ENCODE results near the gene TOPORS.
"Not testable (repeated sequence)": the region's sequence is repeated elsewhere in the genome, so short reads cannot be mapped to it uniquely, and the experiment has no call there.

The TOPORS gene

DNA sequence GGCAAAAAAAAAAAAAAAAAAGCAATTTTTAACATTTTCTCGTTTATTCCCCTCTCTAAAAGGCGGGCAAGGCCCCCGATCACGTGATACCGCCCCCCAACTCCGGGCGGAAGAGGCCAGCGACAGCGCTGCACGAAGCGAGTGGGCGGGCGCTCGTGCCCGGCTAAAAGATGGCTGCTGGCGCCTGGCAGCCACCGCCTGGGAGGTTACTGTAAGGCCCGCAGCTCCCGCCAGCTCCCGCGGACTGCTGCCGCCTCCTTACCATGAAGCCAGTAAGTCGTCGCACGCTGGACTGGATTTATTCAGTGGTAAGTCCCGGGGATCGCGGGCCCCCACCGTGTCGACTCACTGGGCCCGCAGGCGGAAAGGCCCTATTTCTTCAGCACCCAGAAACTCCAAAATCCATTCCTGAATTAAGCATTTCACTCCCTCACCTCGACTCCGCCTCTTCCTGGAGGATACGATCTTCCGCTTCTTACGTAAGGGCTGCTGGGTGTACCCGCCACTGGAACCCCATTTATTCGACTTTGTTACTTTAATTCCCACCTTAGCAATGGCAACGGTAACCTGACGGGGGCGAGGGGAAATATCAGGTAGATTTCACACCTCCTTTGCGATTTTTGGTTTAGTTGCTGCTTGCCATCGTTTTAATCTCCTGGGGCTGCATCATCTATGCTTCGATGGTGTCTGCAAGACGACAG lies at the start of gene TOPORS, which contains the start of gene SMIM27:
Gene TOPORS (minus strand): TSS at position 415 of the 701 bp plus-strand sequence. CDS start 150 bp downstream, at position 265.
Gene SMIM27 (plus strand): TSS at position 156 of the 701 bp plus-strand sequence. CDS start 108 bp downstream, at position 264.
- DNase-seq (ENCODE audit: low spot score), result peak; percentile 97

DNA sequence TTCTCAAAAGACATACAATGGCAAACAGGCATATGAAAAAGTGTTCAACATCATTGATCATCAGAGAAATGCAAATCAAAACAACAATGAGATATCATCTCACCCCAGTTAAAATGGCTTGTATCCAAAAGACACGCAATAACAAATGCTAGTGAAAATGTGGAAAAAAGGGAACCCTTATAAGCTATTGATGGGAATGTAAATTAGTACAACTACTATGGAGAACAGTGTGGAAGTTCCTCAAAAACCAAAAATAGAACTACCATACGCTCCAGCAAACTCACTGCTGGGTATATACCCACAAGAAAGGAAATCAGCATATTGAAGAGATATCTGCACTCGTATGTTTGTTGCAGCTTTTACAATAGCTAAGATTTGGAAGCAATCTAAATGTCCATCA lies 46.6 kb upstream of the TOPORS start:
- DNase-seq (ENCODE audit: low spot score), result not testable (repeated sequence)

DNA sequence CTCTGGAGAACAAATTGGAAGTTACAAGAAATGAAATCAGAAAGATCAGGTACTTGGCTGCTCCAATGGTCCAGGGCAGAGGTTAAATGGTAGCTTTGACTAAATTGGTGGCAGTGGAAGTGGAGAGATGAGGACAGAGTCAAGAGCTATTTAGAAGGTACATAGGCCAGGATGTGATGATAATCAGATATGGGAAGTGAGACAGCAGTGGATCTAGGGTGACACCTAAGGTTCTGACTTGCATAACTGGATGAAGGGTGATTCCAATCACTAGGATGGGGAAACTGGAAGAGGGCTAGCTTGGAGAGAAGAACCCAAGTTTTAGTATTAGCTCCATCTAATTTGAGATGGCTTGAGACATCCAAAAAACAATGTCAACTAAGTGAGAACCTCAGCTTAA lies 44.5 kb upstream of the TOPORS start:
- DNase-seq (ENCODE audit: low spot score), result no peak

DNA sequence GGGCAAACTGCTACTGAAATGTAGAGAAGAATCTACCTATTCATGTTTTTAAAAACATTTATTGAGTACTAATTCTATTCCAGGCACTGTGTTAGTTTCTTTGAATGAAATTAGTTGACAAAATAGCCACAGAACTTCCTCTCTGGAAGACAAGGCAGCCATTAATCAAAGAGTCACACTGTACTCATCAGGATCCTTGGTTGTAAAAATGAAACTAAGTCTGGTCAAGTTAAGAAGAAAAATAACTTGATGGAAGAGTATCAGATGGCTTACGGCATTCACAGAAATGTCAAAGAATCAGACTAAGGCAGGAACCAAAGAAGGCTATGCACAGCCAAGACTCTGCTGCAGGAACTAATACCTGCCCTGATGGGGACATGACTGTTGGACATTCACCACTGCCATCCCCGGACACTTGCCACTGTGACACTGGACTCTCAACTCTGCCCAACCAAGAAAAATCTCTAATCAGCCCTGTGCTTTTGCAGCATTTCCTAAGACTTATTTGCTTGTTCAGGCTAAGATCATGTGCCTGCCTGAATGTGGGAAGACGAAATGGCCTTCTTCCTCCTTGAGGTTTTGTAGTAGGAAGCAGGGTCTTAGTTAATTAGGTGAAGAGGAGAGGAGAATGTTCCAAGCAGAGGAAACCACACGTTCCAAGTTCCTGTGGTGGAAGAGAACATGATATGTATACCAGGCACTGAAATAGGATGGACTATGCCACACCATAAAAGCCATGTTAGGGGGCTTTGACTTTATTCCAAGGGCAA lies 43.9 kb upstream of the TOPORS start:
- no peak for DNase-seq (ENCODE audit: low spot score)

DNA sequence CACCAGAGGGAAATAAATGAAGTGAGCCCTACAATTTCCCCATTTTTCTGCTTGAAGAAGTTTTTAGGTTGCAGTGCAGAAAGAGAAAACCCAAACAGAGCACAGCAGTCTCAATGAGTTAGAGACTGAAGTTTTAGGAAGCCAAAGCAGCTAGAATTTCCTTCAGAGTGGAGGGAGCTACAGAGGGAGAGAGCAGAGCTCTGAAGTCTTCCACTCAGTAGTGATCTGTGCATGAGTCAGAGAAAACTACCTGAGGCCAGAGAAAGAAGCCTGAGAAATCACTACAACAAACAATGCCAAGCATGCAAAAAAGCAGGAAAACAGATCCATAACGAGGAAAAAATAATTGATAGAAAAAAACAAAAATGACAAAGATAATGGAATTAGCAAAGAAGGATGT lies 38.5 kb upstream of the TOPORS start:
- DNase-seq (ENCODE audit: low spot score), result no peak

DNA sequence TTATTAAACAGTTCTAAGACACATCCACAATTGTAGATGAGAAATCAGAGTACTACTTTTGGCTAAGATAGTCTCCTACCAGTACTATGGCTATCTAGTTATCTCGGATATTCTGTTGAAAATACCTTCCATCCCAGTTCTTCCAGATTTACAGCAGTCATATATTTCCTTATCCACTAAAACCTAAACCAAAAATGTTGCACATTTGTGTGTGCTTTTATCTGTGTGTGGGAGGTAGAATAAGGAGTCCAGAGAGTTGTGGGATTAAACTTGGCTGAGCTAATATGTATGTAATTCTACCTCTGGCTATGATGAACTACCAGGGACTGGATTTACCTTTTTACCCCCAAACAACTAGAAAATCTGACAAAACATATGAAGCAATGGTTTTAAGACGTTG lies 38.1 kb upstream of the TOPORS start:
- DNase-seq (ENCODE audit: low spot score), result no peak

DNA sequence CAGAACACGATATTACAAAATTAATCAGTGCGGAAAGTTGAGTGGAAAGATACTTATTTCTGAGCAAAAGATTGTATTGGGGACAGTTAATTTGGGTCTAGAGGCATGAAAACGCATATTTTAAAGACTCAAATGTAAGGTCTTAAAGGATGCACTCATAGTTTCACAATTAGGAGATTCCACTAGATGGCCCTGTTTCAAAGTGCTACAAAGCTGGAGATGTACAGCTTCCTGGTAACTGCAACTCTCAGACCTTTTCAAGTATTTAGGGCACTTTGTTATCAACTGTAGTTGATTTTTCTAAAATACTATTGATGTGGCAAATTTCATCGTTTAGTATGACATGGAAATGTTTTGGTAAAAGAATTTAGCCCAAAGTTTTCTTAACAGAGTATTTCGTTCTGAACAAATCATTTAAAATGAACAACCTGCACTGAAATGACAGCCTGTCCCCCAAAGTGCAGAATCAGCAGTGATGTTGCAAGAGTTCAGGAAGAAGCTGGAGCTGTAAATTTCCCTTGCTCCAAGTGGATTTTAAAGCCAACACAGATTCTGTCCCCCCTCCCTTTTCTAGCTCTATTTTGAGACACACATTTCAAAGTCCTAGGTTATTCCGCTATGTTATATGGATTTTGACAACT lies 36.8 kb upstream of the TOPORS start:
- peak; percentile 75 for DNase-seq (ENCODE audit: low spot score)

DNA sequence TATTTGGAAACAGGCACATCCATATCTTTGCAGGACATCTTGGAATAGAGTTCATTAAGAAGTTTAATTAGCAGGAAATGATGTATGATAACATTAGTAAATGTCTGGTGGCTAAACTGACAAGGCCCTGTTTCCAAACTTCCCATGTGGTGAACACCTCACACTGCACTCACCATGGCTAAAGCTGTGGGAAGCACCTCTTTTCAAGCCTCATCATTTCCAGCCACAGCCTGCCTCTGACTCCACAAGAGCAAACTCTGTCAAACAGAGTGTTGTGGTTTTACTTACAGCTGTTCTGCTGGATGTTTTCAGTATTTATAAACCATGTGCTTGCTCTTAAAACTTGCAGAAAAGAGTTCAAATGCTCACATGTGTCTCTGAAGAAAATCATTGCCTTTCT lies 35.5 kb upstream of the TOPORS start:
- no peak for DNase-seq (ENCODE audit: low spot score)

DNA sequence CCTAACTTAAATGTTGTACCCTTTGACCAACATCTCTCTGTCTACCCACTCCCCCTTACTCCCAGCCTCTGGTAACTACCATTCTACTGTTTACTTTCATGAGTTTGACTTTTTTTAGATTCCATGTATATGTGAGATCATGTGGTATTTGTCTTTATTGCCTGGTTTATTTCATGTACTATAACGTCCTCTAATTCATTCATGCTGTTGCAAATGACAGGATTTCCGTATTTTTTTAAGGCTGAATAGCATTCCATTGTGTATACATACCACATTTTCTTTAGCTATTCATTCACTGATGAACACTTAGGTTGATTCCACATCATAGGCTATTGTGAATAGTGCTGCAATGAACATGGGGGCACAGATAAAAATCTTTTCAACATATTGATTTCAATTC lies 32.4 kb upstream of the TOPORS start:
- DNase-seq (ENCODE audit: low spot score), result no peak

DNA sequence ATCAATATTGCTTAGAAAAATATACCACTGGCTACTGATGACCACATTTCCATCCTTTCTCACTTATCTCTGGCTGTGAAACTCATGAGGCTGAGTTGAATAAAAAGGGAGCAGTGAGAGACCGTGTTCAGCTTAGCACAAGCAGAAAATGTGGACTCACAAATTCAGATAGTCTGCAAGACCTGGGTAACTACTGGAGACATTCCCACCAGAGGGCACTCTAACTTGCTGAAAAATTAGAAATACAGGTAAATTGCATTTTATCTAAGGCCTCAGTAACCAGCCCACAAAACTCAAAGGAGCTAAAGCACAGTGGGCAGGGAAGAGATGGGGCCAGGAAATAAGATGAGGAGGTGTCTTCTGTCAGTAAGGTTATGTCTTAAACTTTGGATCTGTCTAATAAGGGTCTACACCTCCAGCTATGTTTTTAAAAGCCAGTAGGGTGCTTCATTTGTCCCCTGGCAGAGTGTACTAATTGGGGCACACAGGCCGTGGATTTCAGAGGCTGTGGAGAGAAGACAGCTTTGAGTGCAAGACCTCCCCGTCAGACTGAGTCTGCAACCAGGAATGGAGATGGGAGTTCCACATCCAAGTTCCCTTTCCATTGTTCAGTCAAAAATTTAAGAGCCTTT lies 29.2 kb upstream of the TOPORS start:
- peak; percentile 64 for DNase-seq (ENCODE audit: low spot score)

DNA sequence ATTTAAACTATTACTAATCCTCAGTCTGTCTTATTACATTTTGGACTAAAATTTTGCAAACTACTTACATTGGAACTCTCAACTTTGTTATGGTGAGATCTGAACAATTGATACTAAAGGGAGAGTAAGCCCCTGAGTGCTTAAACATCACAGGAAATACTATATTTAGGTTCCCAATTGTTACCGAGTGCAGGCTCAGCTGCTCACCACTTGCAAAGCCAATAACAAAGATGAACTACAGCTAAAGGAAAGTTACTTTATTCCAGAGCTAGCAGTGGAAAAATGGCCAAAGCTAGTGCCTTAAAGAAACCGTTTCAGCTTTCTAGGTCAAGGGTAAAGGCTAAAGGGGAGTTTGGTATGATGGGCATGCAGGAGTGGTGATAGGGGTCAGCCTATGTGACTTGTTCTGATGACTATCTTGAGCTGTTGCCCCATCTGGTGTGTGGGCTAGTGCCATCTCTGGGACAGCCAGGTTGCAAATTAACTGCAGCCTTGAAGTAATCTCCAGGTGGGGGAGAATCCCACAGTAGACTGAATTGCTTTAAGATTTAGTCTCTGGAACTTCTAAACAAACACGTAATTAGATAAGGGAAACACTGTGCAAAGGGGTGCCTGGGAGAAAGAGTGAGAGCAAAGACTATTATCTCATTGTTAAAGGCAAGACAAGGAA lies 28.4 kb upstream of the TOPORS start:
- DNase-seq (ENCODE audit: low spot score), result no peak

DNA sequence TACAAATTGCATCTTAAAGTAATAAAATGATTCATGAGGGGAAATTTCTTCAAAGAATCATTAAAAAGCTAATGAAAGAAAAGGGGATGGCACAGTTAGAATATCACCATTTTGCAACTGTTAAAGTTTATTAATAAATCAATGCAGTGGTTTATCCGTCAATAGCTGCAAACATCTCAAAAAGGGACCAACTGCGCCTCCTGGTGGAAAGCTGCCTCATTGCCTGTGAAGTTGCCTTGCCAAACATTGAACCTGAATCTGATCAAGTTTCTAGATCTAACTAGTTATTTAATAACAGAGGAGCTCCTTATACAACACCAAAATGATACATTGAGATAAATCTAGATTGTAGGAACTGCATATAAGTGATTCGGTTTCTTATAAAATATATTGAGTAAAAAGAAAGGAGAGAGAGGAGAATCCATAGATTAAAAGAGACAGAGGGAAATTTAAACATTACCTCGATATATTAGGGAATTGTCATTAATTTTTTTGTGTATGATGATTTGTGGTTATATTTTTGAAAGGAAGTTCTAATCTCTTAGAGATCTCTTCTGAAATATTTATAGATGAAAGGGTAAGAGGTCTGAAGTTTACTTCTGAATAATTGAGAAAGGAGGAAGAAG lies 27.4 kb upstream of the TOPORS start:
- DNase-seq (ENCODE audit: low spot score), result peak; percentile 60

DNA sequence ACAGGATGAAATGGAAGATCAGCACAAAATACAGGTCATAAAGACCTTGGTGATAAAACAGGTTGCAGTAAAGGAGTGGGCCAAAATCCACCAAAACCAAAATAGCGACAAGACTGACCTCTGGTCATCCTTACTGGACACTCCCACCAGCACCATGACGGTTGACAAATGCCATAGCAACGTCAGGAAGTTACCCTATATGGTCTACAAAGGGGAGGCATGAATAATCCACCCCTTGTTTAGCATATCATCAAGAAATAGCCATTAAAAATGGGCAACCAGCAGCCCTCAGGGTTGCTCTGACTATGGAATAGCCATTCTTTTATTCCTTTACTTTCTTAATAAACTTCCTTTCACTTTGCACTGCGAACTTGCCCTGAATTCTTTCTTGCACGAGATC lies 26.6 kb upstream of the TOPORS start:
- no peak for DNase-seq (ENCODE audit: low spot score)

DNA sequence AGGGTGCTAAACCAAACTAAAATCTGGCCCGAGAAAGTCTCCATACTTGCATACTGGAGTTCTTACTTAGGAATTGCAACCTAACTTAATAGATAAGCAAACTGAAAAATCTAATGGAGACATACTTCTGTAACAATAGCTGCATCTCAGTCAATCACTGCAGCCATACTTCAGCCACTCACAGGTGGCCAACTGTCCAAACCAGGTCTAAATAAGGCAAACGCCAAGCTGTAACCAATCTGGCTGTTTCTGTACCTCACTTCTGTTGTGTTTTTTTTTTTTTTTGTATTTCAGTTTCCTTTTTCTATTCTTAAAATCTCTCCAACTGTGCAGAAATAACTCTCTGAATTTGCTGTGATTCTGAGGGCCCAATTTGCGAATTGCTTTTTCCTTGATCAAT lies 24.9 kb upstream of the TOPORS start:
- DNase-seq (ENCODE audit: low spot score), result no peak

DNA sequence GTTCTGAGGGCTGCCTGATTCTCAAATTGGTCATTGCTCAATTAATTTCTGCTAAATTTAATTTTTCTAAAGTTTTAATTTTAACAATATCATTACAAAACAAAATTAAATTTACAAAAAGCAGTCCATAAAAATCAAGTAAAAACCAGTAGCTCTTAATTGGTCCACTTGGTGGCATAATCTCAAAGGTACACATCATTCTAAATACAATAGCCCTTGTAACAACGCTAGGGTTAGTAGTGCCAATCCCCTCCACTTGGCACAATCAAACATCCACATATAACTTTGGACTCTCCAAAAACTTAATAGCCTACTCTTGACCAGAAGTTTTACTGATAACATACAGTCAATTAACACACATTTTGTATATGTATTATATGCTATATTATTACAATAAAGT lies 22.5 kb upstream of the TOPORS start:
- no peak for DNase-seq (ENCODE audit: low spot score)

DNA sequence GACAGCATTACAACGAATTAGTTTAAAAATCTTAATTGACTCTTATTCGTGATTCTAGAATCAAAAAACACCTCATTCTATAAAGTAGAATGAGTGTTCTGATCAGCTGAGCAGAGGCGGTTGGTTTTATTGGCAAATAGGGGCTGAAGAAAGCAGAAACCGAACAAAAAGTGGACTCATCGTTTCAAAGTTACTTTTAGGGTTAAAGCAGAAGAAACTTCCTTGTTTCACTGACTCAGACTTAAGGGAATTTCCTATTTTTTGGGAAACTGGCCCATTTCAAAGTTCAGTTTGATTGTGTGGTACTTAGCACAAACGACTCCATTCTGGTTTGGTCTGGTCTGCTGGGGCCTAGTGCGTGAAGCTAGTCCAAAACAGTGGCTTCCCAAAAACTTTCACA lies 21.4 kb upstream of the TOPORS start:
- no peak for DNase-seq (ENCODE audit: low spot score)

DNA sequence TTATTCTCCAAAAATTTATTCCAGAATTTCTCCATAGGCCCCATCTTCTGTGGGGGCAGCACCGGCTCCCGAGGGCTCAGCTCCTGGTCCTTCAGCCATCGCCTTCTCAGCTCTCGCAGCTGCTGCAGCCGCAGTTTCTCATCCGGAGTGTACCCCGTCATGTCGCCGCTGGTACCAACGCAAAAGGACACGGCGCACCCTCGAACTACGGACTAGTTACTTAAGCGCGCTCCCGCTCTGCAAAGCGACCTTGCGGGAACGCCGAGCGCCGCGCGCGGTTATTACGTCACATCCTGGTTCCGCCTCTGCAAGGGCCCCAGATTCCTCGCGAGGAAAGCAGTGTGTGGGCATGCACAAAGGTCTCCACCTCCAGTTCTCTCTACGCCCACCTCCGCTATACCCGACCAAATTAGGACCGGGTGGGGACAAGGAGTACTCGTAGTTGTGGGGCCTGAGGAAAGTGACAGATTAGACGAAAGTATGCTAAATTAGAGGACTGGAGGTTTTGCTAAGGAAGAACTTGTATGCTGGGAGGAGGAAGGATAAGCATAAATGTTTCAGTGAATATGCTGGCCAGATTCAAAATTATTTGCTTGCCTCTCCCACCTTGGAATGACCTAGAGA lies 20.6 kb upstream of the TOPORS start, which contains the start of gene NDUFB6:
Gene NDUFB6 (minus strand): TSS at position 260 of the 624 bp plus-strand sequence. CDS start 99 bp downstream, at position 161.
- DNase-seq (ENCODE audit: low spot score), result peak; percentile 90

DNA sequence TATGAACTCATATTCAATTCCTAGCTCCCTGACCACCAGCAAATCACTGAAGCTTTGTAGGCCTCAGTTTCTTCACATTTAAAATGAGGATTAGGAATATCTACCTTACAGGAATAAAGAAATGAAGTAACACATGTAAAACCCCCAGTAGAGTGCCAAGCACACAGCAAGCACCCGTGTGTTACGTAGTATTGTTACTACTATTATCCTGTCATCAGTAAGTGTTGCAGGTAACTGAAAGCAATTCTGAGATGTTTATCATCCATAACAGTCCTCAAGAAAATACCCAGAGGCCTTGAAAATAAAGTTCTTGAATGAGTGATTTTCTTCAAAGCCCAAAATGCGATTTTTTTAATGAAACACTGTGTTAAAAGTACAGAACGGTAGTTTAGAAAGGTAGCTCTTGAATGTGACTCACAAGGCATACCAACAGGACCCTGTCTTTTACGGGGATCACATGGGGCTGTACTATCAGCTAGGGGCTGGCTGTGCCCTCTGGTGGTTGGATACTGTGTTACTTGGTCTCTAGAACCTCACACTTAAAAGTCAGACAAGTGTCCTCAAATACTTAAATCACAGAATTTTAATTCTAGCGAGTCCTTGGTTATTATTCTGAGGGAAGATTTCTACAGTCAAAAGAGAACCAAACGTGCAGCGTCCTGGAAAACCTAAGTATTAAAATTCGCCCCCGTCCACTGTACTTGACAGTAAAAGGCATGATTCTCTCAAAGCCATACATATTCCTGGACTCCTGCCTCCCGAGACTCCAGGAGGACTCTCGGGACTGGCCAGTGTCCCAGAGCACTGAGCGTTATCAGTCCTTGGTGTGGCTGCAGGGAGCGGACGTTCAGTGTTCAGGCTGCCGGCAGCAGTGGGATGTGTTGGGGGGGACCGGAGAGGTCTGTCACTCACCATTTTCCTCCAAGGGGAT lies 19.8 kb upstream of the TOPORS start:
- peak; percentile 82 for DNase-seq (ENCODE audit: low spot score)

DNA sequence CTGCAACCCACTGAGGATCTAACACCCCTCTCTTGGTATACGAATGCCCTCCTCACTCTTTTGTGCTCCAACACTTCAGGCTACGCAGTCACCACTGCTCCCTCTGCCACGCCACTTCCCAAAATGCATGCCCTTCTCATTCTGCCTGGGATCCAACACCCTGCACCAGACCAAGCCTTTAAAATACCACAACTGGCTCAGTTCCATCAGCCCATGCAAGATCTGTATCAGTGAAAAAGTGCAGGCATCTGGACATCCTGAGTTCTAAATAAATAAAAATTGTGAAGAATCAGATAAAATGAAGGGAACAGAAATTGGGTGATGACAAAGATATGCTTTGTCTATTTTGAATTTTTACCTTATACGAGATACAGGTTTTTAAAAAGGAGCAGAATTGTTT lies 17.9 kb upstream of the TOPORS start:
- no peak for DNase-seq (ENCODE audit: low spot score)

DNA sequence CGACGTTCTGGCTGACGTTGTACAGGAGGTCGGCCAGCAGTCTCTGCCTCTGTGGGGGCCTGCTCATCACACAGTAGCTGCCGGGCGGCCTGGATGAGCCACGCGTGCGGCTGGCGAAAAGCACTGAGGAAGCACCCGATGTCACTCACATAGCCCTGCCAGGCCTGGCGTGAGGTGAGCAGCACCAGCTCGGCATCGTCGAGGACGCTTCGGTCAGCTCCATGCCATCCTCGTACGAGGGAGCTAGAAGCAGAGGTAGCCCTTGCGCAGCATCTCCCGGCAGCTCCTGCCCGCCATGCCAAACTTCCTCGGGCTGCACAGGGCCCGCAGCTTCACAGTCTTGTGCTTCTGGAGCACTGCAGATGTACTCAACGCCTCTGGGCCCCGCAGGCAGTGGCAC lies 14.4 kb upstream of the TOPORS start:
- no peak for DNase-seq (ENCODE audit: low spot score)

All from pons (tissue), 1 donor.